Inflammatory macrophage (primary cell): ENCODE measurements around the gene MAN1A1.
"Not testable (repeated sequence)": the region's sequence is repeated elsewhere in the genome, so short reads cannot be mapped to it uniquely, and the experiment has no call there.

Experiments
- DNase-seq, 2 donors: peaks; one replicate each; pipeline ENCODE4 v3.0.0-alpha.2; 2020 to 2022
- total RNA-seq, 18 experiments: gene quantifications; one replicate each; lab custom pipeline; 2026; ENCODE audit warnings: mixed read lengths in 6 of 18, inconsistent platforms in 2 of 18; lab: John Stamatoyannopoulos, UW

The MAN1A1 gene
- total RNA-seq = 108 to 382 (median 230) reads per million in 18 experiments

GRCh38 chr6:119349361-119350201 lies at the start of gene MAN1A1:
MAN1A1 (minus strand) TSS chr6:119349761; CDS start chr6:119349065, 696 bp downstream.
- DNase-seq = peak; percentile 85 to 88

- no peak for DNase-seq
Measured at GRCh38 chr6:119395192-119395591, 45.6 kb upstream of the MAN1A1 start.

GRCh38 chr6:119390247-119390793 lies 40.8 kb upstream of the MAN1A1 start:
- DNase-seq = no peak

- DNase-seq = no peak
Measured at GRCh38 chr6:119385994-119386393, 36.4 kb upstream of the MAN1A1 start.

GRCh38 chr6:119384444-119384843 lies 34.9 kb upstream of the MAN1A1 start:
- no peak for DNase-seq

- no peak for DNase-seq
Measured at GRCh38 chr6:119379809-119380208, 30.2 kb upstream of the MAN1A1 start.

- not testable (repeated sequence) for DNase-seq
Measured at GRCh38 chr6:119377043-119377442, 27.5 kb upstream of the MAN1A1 start.

DNA sequence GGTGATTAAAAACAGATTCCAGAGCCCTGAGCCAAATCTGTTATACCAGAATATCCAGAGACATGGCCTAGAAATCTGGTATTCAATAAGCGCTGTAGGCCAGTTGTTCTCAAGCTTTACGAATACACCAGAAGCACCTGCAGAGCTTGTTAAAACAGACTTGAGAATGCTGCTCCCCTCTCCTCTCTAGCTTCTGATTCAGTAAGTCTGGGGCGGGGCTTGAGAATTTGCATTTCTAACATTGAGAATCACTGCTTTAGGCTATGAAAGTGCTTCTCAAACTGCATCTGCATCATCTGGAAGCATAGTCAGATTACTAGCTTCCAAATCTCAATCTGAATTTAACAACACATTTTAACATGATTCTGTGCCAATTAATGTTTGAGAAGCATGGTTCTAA lies 20.5 kb upstream of the MAN1A1 start:
- no peak for DNase-seq

DNA sequence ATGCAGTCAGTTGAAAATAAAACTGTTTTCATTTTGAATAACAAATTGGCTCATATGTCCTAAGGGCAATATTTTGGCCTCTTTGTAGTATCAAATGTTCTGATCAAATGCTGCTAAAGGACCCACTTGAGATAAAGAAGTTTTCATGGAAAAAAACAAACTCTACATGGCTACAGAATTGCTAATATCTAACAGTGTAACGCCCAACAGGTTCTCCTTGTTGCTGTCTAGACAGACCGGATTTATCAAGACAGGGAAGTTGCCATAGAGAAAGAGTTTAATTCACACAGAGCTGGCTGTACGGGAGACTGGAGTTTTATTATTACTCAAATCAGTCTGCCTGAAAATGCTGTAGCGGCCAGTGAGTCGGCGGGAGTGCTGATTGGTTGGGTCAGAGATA lies 19.4 kb upstream of the MAN1A1 start:
- DNase-seq = no peak

DNA sequence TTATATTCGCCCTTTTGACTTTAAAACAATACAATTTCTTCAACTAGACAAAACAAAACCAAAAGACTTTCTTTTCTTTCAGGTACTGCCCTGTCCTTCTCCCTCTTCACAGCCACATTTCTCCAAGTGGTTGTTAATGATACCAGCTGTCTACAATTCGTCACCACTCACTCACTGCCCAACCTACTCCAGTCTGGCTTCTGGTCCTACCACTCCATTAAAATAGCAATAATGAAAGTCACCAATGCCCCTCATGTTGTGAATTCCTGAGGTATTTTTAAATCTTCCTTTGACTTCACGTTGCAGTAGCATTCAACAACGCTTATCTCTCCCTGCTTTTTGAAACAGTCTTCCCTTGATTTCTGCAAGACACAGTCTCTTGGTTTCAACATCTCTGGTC lies 11.6 kb upstream of the MAN1A1 start:
- no peak for DNase-seq

GRCh38 chr6:119360262-119360915 lies 10.8 kb upstream of the MAN1A1 start:
- DNase-seq = no peak

- DNase-seq = no peak
Measured at GRCh38 chr6:119355890-119356289, 6.3 kb upstream of the MAN1A1 start.

- DNase-seq = peak; percentile 78 to 92
Measured at GRCh38 chr6:119355157-119355556, 5.6 kb upstream of the MAN1A1 start.

GRCh38 chr6:119353696-119354095 lies 4.1 kb upstream of the MAN1A1 start:
- DNase-seq = no peak

DNA sequence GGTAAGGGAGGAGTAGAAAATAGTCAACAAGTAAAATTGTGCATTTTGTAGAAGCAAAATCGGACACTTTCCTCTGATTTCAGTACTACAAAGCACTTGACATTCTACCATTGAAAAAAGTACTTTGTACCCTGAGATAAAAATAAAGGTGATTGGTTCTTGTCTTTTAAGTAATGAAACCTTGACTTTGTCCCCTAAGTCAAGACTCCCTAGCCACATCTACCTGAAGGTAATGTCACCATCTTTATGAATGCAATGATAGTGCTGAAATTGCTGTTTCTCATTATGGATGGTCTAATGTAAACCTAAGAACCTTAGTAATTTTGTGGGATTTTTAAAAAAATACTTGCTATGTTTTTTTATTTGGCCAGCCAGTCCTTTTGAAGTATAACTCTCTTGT lies 2.4 kb upstream of the MAN1A1 start:
- DNase-seq = no peak

- peak; percentile 10 to 41 for DNase-seq
Measured at GRCh38 chr6:119350952-119351372, 1.4 kb upstream of the MAN1A1 start.

DNA sequence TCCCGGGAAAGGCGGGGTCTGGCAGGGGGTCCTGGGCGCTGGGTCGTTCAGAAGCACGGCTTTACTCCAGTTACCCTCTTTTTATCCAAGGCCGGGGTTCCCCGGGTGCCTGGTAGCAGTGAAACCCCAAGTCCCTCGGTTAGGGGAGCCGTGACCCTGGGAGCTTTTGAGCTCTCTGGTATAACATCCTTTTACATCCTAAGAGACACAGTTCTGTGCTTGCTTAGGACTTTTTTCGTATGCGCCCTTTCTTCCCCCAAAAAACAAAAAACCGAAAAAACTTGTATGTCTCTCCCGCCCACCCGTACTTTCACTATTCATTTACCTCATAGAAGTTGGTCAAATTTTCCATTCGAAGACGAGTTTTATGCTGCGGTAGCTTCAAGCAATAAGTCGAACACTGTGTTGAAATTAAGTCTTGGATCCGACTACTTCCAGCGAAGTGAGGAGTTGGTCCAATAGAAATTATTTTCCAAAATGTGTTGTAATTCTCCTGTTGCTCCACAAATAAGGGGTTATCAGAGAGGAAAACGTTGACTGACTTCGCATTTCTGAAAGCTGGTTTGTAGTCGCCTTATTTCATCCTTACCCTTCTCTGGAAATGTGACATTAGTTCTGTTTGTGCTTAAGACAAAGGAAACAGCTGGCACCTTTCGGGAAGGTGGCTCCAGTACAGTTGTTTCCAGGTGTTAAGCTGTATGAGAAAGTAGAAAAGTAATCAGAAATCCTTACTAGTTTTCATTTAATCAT lies 816 bp upstream of the MAN1A1 start:
- peak; percentile 57 to 70 for DNase-seq

DNA sequence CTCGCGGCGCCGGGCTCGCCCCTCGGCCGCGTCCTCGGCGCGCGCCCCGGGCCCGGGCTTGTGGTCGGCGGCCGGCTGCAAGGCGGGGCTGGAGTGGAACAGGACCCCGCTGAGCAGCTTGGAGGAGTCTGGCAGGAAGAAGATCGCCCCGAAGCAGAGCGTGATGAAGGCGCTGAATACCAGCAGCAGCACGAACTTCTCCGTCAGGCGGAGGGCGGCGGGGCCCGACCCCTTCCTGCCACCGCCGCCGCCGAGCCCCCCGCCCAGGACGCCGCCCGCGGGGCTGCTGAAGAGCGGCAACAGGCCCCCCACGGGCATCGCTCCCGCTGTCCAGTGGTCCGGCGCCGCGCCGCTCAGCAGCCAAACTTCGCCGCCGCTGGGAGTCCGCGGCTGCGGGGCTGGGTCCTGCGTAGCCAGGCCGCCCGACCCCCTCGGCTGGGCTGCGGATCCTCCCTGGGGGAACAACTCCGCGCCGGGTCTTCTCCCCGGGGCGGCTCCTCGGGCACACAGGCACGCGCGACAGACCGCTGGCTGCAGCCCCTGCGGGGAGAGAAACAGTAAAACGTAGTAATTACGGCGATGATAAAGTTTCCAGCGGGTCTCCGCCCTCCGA lies 707 bp downstream of the MAN1A1 start:
- DNase-seq = peak in 1 of 2 donors; percentile 29

DNA sequence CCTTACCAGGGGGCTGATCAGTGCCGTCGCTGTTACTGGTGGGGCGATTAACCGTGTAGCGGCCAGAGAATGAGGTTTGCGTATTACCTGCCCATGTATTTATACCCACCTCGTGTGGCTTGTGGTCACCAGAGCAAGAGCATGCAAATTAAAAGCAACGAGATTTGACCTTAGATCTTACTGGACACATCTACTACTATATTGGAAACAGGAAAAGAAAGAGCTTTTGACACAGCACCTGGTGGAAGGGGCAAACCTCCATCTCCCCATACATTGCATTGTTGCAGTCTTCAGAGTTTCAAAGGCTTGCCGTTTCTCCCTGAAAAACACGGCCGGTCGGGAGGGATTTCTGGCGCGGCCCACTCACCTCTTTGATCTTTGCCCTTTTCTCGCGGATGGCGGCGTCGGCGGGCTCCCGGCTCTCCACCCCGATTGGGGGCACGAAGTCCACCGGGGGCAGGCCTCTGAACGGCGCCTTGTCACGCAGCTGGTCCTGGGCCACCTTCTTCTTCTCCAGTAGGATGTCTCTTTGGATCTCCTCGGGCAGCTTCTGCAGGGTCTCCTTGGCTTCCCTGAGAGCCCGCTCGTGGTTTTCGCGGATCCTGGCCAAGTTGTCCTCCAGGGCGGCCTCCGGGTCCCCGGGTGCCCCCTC lies 1.3 kb downstream of the MAN1A1 start:
- DNase-seq = peak in 1 of 2 donors; percentile 42

DNA sequence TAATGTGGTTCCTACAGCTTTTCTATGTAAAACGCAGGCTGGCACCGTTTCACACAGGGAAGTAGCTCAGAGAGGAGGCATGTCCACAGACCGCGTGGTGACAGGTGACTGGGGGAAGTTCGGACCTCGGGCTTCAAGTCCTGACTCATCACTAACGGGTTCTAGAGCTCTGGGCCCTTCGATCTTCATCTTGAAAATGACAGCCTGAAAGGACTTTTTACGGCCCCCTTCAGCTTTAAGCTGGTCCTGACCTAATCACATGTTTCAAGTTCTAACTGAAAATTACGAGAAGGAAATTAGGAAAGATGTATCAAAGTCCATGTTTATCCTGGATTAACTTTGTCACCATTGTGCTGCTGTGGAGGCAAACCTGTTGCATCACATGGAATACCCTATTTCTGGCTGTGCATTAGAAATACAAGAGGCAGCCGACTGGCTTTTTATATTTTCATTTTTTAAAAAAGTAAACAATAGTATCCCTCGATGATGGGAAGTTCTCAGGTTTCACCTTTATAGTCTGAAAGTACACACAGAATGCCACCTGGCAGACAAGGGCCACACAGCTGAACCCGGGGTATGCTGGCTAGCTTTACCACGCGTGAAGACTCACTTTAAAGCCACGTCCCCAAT lies 2.0 kb downstream of the MAN1A1 start:
- peak; percentile 74 to 85 for DNase-seq

- DNase-seq = peak in 1 of 2 donors; percentile 40
Measured at GRCh38 chr6:119346936-119347335, 2.6 kb downstream of the MAN1A1 start.
